ENCODE data around the gene NXPH1.

- TF ChIP-seq SP1 (IDR thresholded peaks at IDR 0.05) (no peak), FOXK2 (IDR thresholded peaks at IDR 0.05) (no peak), ELF4 (IDR thresholded peaks at IDR 0.05) (no peak), LEF1 (IDR thresholded peaks at IDR 0.05; ENCODE audit: borderline replicate concordance) (no peak), TARDBP (IDR thresholded peaks at IDR 0.05) (no peak)
Observed at GRCh38 chr7:8549046-8549445, 115.6 kb downstream of the NXPH1 start.
